ENCODE measurements around the gene ACSF3.
"Not testable (repeated sequence)": the region's sequence is repeated elsewhere in the genome, so short reads cannot be mapped to it uniquely, and the experiment has no call there.

Gene ACSF3

DNA sequence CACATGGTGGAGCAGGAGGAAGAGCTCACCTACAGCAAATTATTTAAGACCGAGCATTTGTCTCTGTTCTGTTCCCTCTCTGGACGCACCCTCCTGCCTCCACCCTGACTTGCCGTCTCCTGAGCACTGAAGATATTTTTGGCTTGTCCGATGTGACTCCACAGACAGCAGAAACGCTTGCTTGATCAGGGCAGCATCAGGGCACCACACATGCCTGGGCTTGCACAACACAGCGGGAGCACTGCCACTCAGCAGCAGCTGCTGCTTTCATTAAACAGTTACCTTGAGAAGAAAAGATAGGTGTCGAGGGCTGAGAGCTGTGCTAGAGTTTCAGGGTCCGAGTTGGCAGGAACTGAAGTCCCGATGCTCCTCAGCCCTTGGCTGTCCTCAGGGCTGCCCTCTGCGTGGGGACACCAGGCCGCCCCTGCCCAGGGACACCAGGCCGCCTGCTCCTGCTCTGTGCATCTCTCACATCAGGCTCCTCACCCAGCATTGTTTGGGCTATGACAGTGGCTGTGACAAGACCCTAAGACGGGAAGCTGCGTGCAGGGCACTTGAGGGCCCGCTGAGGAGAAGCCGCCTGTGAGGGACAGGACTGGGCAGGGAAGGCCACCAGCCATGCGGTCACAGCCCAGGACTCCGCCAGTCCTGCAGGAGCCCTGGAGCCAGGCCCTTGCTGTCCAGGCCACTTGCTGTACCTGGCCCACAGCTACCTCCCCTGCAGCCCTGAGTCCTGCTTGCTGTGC is 56.6 kb downstream of the ACSF3 start:
- no peak for DNase-seq

GRCh38 chr16:89150981-89151380 is 57.3 kb downstream of the ACSF3 start:
- no peak for DNase-seq

GRCh38 chr16:89152831-89153700 is 59.4 kb downstream of the ACSF3 start:
- no peak for DNase-seq

- no peak for DNase-seq
Observed at GRCh38 chr16:89153848-89154271, 60.2 kb downstream of the ACSF3 start.

GRCh38 chr16:89154390-89155183 is 60.9 kb downstream of the ACSF3 start:
- no peak for DNase-seq

DNA sequence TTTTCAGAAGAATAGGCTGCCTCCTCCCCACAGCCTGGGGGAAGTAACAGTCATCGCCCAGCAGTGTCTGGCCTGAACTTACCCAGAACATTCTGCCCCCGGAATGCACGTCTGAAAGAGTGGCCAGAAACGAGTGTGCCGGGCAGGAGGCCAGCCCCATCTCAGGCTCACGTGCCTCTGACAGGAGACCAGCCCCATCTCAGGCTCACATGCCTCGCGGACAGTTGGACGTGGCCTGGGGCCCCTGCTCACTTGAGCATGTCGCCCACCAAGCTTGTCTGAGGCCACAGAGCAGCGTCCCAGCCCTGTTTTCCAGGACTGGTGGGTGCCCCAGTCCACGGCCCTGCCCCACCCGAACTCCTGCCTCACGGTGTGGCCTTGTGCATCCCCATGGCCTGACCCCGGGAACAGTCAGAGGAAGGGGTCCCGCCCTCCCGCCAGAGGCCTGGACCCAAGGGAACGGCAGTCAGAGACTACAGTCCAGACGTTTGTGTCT is 61.6 kb downstream of the ACSF3 start:
- no peak for DNase-seq

DNA sequence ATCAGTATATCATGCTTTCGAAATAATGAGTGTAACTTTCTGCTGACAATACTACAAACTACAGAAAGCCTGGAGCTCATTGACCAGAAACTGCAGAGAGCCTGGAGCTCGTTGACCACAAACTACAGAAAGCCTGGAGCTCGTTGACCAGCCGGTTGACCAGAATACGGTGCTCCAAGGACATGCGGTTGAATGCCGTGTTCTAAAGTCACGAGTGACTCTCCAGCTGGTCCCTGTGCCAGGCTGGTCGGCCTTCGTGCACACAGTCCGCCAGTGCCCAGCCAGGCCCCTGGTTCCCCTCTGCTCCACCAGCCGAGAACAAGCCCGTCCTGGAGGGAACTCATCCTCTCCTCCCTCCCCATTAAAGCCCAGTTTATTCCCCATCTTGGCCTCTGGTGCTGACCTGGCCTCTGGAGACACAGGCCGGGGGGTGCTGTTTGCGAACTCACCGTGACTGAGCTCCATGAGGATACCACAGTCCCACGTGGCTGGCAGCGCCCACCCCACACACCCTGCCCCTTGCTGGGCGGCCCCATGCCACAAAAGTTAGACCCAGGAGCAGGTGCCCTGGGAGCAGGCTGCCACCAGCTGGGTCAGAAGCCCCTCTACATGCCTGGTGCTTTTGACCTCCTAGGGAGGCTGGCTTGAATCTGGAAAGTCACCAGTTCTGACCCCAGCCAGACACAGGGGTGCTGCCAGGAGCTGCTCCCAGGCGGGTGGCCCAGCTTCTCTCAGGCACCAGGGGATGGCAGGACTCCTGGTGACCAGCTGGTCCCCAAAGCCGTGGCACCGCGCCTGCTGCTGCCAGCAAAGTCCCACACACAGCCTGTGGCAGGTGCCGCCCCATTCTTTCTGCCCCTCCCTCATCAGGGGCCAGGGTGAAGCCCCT is 62.4 kb downstream of the ACSF3 start:
- DNase-seq: no peak

- no peak for DNase-seq
Observed at GRCh38 chr16:89156740-89157645, 63.3 kb downstream of the ACSF3 start.

DNA sequence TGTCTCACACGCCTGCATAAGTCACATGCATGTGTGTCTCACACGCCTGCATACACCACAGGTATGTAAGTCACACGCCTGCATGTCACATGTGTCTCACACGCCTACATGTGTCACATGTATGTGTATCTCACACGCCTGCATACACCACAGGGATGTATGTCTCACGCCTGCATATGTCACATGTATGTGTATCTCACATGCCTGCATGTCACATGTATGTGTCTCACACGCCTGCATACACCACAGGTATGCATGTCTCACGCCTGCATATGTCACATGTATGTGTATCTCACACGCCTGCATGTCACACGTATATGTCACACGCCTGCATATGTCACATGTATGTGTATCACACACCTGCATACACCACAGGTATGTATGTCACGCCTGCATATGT is 64.1 kb downstream of the ACSF3 start:
- DNase-seq: no peak

DNA sequence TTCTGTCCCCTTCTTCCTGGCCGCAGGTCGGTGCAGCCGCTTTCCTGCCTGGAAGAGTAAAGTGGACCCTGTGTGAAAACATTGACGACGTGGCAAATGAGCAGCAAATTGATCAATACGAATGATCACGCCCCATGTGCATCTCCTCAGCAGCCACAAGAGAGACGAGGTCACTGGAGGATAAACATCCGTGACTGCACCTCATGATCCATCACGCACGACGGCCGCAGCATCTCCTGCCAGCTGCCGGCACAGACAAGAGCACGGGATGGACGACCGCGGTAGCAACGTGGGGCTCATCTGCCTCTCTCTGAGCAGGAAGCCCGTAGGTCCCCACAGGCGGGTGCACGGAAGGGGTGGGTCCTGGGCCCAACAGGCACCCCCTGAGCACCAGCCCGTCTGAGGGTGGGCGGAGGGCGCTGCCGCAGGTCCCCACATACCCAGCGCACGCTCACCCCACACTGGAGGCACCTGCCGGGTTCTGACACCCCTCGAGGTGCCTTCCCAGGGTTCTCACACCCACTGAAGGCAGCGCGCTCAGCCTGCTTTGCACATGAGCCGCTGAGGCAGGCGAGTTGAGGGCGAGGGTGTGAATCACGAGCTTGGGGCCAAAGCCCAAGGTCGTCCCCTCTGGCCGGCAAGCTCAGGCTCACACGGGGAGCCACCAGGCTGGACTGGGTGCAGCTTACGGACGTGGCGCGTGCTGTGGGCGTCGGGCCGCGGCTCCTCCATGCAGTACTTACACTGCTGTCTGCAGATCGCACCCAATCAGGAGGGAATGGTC is 65.6 kb downstream of the ACSF3 start:
- DNase-seq: no peak

GRCh38 chr16:89159850-89160354 is 66.2 kb downstream of the ACSF3 start:
- DNase-seq: no peak

DNA sequence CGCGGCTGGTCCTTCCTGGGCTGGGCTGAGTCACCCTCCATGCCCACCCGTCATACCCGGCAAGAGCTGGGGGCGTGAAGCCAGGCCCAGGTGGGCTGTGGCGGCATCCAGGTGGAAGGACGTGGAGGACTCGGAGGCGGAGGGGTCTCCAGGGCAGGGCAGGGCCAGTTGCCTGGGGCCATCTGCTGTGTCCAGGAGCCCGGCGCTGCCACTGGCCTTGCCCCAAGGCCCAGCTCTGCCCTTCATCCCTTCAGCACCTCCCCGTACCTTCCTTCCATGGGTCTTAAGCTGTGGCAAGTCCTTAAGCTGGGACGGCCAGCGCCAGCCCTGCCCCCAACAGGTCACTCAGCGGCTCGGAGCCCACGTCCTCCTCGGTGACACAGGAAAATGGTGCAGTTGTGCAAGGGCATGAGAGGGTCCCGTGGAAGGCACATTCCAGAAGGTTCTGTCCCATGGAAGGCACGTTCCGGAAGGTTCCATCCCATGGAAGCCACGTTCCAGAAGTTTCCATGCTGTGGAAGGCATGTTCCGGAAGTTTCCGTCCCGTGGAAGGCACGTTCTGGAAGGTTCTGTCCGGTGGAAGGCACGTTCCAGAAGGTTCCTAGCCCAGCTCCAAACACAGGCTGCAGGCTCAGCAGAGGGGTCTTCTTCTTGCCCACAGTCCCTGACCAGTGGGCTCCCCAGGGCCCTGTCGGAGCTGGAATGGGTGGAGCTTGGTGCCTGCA is 67.5 kb downstream of the ACSF3 start:
- no peak for DNase-seq

- DNase-seq: no peak
Observed at GRCh38 chr16:89161763-89162713, 68.4 kb downstream of the ACSF3 start.

DNA sequence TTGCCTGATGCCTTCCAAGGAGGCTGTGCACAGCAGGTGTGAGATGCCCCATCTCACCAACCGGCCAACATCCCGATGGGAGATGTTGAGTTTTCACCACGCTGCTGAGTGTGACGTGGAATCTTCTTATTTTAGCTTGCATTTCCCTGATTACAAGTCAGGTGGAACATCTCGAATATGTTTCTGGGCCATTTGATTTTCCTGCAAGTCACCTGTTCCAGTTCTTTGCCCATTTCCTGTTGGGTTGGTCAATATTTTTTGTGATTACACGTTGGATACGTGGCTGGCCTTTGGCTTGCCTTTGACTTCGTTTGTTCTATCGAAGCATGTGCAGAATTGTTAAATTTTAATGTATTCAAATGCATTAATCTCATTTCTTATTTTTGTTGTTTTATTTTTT is 69.6 kb downstream of the ACSF3 start:
- DNase-seq: no peak

DNA sequence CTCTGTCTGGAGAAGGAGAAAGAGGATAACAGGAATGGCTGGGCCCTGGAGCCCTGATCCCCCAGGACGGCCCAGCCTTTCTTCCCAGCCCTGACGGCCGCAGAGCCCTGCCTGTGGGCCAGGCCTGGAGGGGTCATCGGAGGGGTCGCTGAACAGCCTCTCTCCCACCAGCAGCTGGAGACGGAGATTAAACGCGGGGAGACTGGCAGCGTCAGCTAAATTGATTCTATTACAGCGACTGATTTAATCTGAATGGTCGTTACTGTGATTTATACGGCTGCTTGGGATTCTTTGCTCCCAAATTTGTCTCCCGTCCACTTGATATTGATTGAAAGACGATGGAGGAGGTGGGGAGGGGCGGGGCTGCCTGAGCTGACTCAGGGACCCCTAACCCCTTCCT is 70.8 kb downstream of the ACSF3 start:
- no peak for DNase-seq

DNA sequence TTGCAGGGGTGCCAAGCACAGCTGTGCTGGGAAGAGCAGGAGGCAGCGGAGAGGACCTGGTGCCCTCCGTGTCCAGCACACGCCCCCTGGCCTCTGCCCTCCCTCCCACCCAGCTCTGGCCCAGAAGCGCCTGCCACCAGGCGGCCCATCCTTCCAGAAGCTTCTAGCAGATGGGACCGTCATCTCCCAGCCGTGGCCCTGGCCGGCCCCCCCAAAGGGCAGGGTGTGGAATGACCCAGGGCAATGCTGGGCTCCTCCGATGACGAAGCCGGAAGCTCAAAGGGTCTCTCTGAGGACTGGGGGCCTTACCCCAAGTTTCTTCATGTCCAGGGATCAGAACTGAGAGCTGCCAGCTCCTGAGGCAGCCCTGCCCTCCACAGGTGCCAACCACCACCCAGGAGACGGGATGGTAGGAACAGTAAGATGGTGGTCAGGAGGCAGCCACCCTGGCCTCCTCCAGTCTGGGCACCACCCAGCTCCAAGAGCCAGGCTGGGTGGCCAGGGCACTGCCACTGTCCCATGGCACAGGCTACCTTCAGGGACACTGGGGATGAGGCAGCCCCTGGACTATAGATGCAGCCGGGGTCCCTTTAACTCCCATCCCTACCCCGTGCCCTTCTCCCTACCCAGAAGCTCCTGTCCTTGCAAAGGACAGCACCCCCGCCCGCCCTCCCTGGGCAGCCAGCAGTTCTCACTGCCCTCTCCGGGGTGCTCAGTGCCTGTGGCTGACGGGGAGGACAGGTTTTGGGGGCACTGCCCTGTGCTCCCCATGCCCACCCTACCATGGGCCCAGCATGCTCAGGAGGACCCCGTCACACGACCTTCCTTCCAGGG is 71.4 kb downstream of the ACSF3 start:
- DNase-seq: no peak

GRCh38 chr16:89165681-89165979 is 72.0 kb downstream of the ACSF3 start:
- DNase-seq: not testable (repeated sequence)

Measured in stimulated activated CD4-positive, alpha-beta T cell treated with anti-CD3 and anti-CD28 coated beads, Interleukin-4, amount 100 ng/mL, for 4 hours (primary cell).